HepG2 (cell line): ENCODE results near the gene RANBP17.
"Not testable (repeated sequence)": the region's sequence is repeated elsewhere in the genome, so short reads cannot be mapped to it uniquely, and the experiment has no call there.

Source experiments
- ETV6 ChIP-seq: sonication (generic); formaldehyde crosslinking; conservative IDR thresholded peaks from 2 replicates; pipeline ENCODE4 v1.4.0; 2020; ENCODE audit warnings: missing genetic modification reagents
- EZH2 ChIP-seq: conservative IDR thresholded peaks from 2 replicates; pipeline ENCODE4 v1.6.1; 2012; ENCODE audit warnings: mild to moderate bottlenecking, low read depth, low read length, moderate library complexity
- HDAC2 ChIP-seq: sonication (generic); formaldehyde crosslinking; IDR thresholded peaks from 2 replicates; pipeline ENCODE4 v1.4.0; 2020; ENCODE audit warnings: missing genetic modification reagents
- IKZF4 ChIP-seq: sonication (generic); formaldehyde crosslinking; IDR thresholded peaks from 2 replicates; pipeline ENCODE4 v1.5.1; 2020; ENCODE audit warnings: borderline replicate concordance, mild to moderate bottlenecking, low read depth, missing genetic modification reagents; ENCODE audit errors: not compliant biosample characterization
- RAD21 ChIP-seq: fragments of 450-650 bp; formaldehyde crosslinking; IDR thresholded peaks from 2 replicates; pipeline ENCODE4 v1.5.0; 2020; ENCODE audit warnings: mild to moderate bottlenecking
- SPEN ChIP-seq: sonication (generic); formaldehyde crosslinking; IDR thresholded peaks from 2 replicates; pipeline ENCODE4 v1.5.1; 2020; ENCODE audit warnings: low read depth, mild to moderate bottlenecking, missing genetic modification reagents
- TFE3 ChIP-seq: IDR thresholded peaks from 2 replicates; pipeline ENCODE4 v1.6.1; 2016
- ZSCAN22 ChIP-seq: sonication (generic); formaldehyde crosslinking; IDR thresholded peaks from 2 replicates; pipeline ENCODE4 v1.4.0; 2020; ENCODE audit warnings: mild to moderate bottlenecking, missing genetic modification reagents
- TF ChIP-seq, protein P1 (sequence below): sonication (generic); formaldehyde crosslinking; IDR thresholded peaks from 2 replicates; pipeline ENCODE4 v1.5.0; 2020; ENCODE audit warnings: mild to moderate bottlenecking, missing genetic modification reagents, moderate library complexity

- TF ChIP-seq, protein P1, sequence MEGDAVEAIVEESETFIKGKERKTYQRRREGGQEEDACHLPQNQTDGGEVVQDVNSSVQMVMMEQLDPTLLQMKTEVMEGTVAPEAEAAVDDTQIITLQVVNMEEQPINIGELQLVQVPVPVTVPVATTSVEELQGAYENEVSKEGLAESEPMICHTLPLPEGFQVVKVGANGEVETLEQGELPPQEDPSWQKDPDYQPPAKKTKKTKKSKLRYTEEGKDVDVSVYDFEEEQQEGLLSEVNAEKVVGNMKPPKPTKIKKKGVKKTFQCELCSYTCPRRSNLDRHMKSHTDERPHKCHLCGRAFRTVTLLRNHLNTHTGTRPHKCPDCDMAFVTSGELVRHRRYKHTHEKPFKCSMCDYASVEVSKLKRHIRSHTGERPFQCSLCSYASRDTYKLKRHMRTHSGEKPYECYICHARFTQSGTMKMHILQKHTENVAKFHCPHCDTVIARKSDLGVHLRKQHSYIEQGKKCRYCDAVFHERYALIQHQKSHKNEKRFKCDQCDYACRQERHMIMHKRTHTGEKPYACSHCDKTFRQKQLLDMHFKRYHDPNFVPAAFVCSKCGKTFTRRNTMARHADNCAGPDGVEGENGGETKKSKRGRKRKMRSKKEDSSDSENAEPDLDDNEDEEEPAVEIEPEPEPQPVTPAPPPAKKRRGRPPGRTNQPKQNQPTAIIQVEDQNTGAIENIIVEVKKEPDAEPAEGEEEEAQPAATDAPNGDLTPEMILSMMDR (CRISPR knock-in tag), result not testable (repeated sequence)
- not testable (repeated sequence) for TF ChIP-seq IKZF4 (CRISPR knock-in tag); SPEN (CRISPR knock-in tag); TFE3 (CRISPR knock-in tag); RAD21 (CRISPR knock-in tag); EZH2; ZSCAN22 (CRISPR knock-in tag); ETV6; HDAC2 (CRISPR knock-in tag)
These were observed 118.4 kb downstream of the RANBP17 start for GRCh38 chr5:170980261-170980660.
